DOHH2 (cell line): ENCODE data around the gene GRK1.

Experiments used
- CTCF ChIP-seq: fragments of 200-600 bp; sonication (generic); IDR thresholded peaks from one replicate; pipeline ENCODE4 v1.5.1; 2014; ENCODE audit warnings: antibody characterized with exemption, mild to moderate bottlenecking, low read depth, low read length; ENCODE audit not compliant: poor library complexity, severe bottlenecking
- EZH2phosphoT487 ChIP-seq: fragments of 200-600 bp; sonication (generic); IDR thresholded peaks from 2 replicates; pipeline ENCODE4 v1.6.1; 2017; ENCODE audit warnings: borderline replicate concordance, mild to moderate bottlenecking, antibody characterized with exemption, low read length, moderate library complexity, mixed read lengths

GRCh38 chr13:113740661-113741060 lies 73.6 kb downstream of the GRK1 start:
- TF ChIP-seq CTCF (no peak), EZH2phosphoT487 (no peak)
